ENCODE measurements around the gene ADAMTS7.

DNA sequence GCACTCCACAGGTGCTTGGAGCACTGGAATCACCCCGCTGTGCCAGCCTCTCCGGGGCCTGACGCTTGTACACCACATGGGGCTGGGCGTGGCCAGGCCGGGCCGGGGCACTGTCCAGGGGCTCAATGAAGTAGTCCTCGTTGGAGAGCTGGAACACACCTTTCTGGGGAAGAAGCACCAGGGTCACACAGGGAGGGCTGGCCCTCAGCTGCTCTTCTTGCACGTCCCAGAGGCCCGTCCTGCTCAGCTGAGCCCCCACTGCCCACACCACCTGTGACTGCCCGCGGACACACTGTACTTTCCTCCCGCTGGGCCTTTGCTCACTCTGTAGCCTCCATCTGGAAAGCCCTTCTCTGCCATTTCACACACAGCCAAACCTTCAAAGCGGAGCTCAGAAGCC lies 13.3 kb downstream of the ADAMTS7 start:
- TF ChIP-seq, protein P1, sequence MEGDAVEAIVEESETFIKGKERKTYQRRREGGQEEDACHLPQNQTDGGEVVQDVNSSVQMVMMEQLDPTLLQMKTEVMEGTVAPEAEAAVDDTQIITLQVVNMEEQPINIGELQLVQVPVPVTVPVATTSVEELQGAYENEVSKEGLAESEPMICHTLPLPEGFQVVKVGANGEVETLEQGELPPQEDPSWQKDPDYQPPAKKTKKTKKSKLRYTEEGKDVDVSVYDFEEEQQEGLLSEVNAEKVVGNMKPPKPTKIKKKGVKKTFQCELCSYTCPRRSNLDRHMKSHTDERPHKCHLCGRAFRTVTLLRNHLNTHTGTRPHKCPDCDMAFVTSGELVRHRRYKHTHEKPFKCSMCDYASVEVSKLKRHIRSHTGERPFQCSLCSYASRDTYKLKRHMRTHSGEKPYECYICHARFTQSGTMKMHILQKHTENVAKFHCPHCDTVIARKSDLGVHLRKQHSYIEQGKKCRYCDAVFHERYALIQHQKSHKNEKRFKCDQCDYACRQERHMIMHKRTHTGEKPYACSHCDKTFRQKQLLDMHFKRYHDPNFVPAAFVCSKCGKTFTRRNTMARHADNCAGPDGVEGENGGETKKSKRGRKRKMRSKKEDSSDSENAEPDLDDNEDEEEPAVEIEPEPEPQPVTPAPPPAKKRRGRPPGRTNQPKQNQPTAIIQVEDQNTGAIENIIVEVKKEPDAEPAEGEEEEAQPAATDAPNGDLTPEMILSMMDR (IDR thresholded peaks at IDR 0.05; ENCODE audit: insufficient read depth, low read depth, low read length), result no peak
- no peak for TF ChIP-seq EZH2 (IDR thresholded peaks at IDR 0.05; ENCODE audit: insufficient read depth, low read length)
